GM18526 (cell line): ENCODE measurements around the gene NMU.

Source experiments
- POLR2A ChIP-seq: IDR thresholded peaks from 3 replicates; pipeline ENCODE4 v1.6.1; 2011; ENCODE audit not compliant: insufficient read length; ENCODE audit errors: extremely low read depth

Gene NMU

GRCh38 chr4:55600640-55601039, 35.5 kb downstream of the NMU start:
- no peak for TF ChIP-seq POLR2A

- no peak for TF ChIP-seq POLR2A
Measured at GRCh38 chr4:55598641-55599040, 37.5 kb downstream of the NMU start.

DNA sequence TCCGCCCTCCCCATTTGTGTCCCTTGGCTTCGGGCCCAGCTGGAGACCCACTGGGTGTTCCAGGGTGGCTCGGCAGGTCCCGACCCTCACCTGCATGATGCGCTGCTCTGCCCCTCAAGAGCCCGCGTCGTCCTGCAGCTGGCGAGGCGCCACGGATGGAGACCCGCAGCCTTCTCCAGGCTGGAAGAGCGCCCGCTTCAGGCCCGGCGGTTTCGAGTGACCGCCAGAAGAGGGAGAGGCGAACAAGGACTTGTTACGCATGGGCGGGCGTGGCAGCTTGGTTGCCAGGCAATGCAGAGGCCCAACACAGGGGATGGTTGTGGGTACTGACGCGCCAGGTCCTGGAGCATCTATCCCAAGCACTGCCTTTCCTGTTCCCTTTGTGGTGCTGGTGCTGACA, 44.1 kb downstream of the NMU start, which contains the start of gene PDCL2:
Gene PDCL2, minus strand, starts transcription at position 232 of the 400 bp plus-strand sequence. Its CDS starts 136 bp downstream, at position 96.
- TF ChIP-seq POLR2A = no peak

DNA sequence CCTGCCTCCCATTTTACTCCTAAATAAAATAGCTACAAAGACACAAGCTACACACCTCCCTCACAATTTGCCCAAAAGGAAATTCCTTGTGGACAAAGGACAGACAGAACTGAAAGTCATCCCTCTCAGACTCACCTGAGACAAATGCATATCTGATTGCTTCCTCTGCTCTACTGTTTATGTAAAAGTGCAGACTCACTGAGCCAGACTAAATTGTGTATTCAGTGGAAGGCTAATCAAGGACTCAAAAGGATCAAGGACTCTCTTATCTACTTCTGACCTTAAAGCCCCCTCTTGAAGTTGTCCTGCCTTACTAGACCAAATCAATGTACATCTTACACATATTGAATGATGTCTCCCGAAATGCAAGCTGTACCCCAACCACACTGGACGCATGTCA, 47.9 kb downstream of the NMU start:
- no peak for TF ChIP-seq POLR2A

GRCh38 chr4:55578341-55579010, 57.6 kb downstream of the NMU start:
- TF ChIP-seq POLR2A = no peak

DNA sequence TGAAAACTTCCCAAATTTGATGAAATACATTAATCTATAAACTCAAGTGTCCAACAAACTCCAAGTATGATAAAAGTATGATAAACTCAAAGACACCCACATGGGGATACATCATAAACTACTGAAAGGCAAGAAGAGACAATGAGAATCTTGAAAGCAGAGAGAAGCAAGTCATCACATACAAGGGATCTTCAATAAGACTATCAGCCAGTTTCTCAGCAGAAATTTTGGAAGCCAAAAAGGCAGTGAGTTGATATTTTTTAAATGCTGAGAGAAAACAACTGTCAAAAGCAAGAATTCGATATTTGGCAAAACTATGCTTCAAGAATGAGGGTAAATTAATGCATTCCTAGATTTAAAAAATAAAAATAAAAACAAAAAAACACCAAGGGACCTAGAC, 60.6 kb downstream of the NMU start:
- TF ChIP-seq POLR2A = no peak

- no peak for TF ChIP-seq POLR2A
Measured at GRCh38 chr4:55574252-55574651, 61.8 kb downstream of the NMU start.

DNA sequence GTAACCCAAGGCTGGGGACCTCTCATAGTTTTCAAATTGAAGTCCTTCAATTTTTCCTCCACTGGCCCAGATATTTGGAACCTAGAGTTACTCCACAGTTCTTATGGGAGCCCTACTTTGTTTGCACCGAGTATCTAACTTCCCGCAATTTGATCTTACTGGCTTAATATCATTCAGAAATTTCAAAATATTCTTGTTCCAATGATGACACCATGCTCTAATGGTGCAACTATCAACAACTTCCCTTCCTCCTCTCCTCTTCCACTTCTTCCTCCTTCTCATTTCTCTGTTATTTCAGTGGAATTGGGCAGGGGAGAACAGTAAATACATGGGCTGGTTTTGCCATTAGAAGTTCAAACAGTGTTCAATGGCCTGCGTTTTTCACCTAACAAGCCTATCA, 64.3 kb downstream of the NMU start:
- TF ChIP-seq POLR2A = no peak

DNA sequence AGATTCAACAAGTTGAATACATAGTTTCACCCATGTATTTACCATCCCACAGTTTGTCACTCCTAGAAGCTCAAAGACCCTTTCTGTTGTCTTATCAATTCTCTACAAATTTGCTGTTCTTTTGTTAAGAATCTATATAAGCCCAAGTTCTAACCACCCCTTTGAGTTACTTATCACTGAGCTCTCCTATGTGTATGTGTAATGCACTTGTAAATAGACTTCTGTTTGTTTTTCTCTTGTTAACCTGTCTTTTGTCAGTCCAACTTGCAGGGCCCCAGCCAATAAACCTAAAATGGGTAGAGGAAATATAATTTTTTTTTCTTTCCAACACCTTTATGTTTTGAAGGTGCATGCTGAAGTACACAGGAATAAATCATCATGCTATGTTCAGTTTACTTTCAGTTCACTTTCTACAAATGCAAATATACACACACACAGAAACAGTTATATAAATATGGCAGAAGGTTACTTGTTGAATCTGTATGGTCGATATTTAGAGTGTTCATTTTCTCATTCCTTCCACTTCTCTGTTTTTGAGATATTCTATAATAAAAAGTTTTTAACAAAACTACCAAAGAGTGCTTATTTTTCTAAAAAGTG, 67.1 kb downstream of the NMU start:
- TF ChIP-seq POLR2A = no peak

DNA sequence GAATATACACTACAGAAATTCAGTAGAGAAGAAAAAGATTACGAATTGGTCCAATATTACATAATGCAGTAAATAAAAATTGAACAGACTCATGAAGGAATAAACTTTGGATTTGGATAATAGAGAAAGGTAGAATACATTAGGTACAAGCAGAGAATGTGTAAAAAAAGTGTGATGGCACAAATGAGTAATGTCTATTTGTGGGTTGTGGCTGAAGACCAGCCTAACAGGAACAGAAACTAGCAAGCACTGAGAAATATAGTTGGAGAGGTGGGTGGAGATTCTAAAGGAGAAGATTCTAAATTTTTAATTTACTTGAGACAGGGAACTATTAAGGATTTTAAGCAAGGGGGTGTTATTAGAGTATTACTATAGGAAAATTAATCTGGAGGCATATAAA, 74.2 kb downstream of the NMU start:
- TF ChIP-seq POLR2A = no peak

DNA sequence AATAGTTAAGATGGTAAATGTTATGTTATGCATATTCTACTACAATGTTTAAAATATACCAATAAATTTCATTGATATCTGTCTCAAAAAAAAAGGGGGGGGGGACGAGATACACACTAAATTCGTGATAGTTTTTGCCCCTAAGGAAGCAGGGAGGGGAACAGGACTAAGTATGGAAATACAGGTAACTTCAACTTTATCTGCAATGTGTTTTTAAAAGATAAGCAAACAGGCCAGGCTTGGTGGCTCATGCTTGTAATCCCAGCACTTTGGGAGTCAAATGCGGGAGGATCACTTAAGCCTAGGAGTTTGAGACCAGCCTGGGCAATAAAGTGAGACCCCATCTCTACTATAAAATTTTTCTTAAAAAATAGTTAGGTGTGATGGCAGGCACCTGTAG, 76.0 kb downstream of the NMU start:
- TF ChIP-seq POLR2A = no peak

GRCh38 chr4:55554453-55555030, 81.6 kb downstream of the NMU start:
- TF ChIP-seq POLR2A = no peak

GRCh38 chr4:55553441-55554201, 82.5 kb downstream of the NMU start:
- TF ChIP-seq POLR2A = no peak

DNA sequence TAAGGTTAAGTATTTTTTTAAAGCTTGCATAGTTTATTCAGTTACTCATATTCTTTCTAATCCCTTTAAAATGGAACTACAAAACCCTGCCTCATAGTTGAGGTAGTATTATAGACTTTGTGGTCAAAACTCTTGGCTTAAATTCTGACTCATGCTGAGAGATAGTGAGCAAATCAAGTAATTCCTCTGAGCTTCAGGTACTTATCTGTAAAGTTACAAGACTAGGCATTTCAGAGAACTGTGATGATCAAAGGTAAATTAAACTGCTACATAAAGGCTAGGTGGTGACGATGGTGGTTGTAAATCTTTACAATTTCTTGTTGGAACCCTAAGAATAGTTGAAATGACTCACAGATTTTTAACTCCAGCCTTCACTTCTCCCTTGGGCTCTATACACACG, 86.2 kb downstream of the NMU start:
- no peak for TF ChIP-seq POLR2A

DNA sequence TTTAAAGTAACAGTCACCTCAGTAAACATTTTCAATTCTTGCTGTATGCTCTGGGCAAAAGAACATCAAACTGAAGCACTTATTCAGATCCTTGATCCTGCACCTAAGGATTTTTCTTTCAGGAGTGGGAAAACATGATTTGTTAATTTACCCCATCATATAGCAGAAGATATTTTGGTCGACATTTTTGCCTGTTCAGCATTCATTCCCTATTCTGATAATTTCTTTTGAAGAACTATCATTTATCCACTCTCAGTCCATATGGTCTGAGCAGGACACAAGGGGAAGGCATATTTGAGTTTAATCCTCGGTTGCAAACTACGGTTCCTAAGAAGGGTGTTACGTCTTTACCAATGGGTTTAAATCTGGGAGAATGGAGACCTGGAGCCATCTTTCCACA, 88.2 kb downstream of the NMU start:
- TF ChIP-seq POLR2A = no peak

GRCh38 chr4:55547466-55547770, 88.7 kb downstream of the NMU start:
- TF ChIP-seq POLR2A = no peak
